H1 (cell line): ENCODE measurements around the gene TBC1D16. TPM values are rescaled to one million over a fixed set of nuclear protein-coding genes. Genes with fewer than 3 reads are reported as not detected.
A peak's percentile ranks its signal among the peaks of the same experiment; 100 is the strongest.

Source experiments
- CTCF ChIA-PET: fragments of 300-600 bp; sonication (Branson Sonifier 250); formaldehyde crosslinking; loops from one replicate; lab custom pipeline; 2021; ENCODE audit not compliant: partially characterized antibody; lab: Charles Lee
- POLR2A ChIA-PET: fragments of 300-600 bp; sonication (Branson Sonifier 250); formaldehyde crosslinking; loops from one replicate; lab custom pipeline; 2021; ENCODE audit warnings: inconsistent platforms; ENCODE audit not compliant: partially characterized antibody; lab: Charles Lee
- DNase-seq, 2 experiments: peaks; one replicate each; pipeline versions ENCODE4 v3.0.0 to v3.0.0-alpha.2; 2010 to 2022; ENCODE audit warnings: low spot score in 2 of 2, low read depth in 1 of 2, mixed read lengths in 1 of 2
- FAIRE-seq: peaks from 2 replicates; lab custom pipeline; 2011; peaks lifted over from hg19 to GRCh38; lab: Jason Lieb, UNC
- H2AFZ ChIP-seq: 2 replicates; pipeline ENCODE4 v1.8.1; 2012; ENCODE audit warnings: low read length, inconsistent platforms
- H2AK5ac ChIP-seq: 2 replicates; pipeline ENCODE4 v1.6.1; 2013; ENCODE audit warnings: low read depth, low read length
- H2BK120ac ChIP-seq: replicated peaks from 2 replicates; pipeline ENCODE3; 2013; ENCODE audit warnings: low read depth, low read length, inconsistent platforms
- H2BK12ac ChIP-seq: 2 replicates; pipeline ENCODE4 v1.6.1; 2013; ENCODE audit warnings: low read depth, low read length
- H2BK15ac ChIP-seq: 2 replicates; pipeline ENCODE4 v1.6.1; 2013; ENCODE audit warnings: low read length
- H2BK20ac ChIP-seq: 2 replicates; pipeline ENCODE4 v1.6.1; 2013; ENCODE audit warnings: low read length
- H2BK5ac ChIP-seq: 2 replicates; pipeline ENCODE4 v1.6.1; 2013; ENCODE audit warnings: low read depth, low read length
- H3K14ac ChIP-seq: 2 replicates; pipeline ENCODE4 v1.6.1; 2013; ENCODE audit warnings: inconsistent platforms; ENCODE audit not compliant: insufficient read length
- H3K18ac ChIP-seq: 2 replicates; pipeline ENCODE4 v1.6.1; 2013; ENCODE audit warnings: low read length; ENCODE audit errors: extremely low read depth
- H3K23ac ChIP-seq: 2 replicates; pipeline ENCODE4 v1.6.1; 2013; ENCODE audit warnings: inconsistent platforms; ENCODE audit not compliant: insufficient read length
- H3K23me2 ChIP-seq: 2 replicates; pipeline ENCODE4 v1.6.1; 2013; ENCODE audit warnings: low read depth, low read length
- H3K27ac ChIP-seq: 2 replicates; pipeline ENCODE4 v1.6.1; 2011; ENCODE audit warnings: low read depth, low read length, inconsistent platforms
- H3K27me3 ChIP-seq, 4 experiments: replicated peaks in 1 of 4; 1 replicate in 1 of 4; 2 replicates in 3 of 4; pipeline versions ENCODE4 v1.6.1 to v1.8.1; 2011 to 2013; ENCODE audit warnings: low read length in 3 of 4, mild to moderate bottlenecking in 3 of 4, inconsistent platforms in 2 of 4, mixed read lengths in 2 of 4, moderate library complexity in 1 of 4; ENCODE audit not compliant: control insufficient read depth in 3 of 4, insufficient read depth in 3 of 4; ENCODE audit errors: extremely low read depth in 1 of 4
- H3K36me3 ChIP-seq, 4 experiments: 2 replicates each; pipeline versions ENCODE4 v1.6.1 to v1.8.1; 2011 to 2013; ENCODE audit warnings: mild to moderate bottlenecking in 4 of 4, low read length in 3 of 4, moderate library complexity in 2 of 4, control low read depth in 1 of 4, inconsistent platforms in 1 of 4; ENCODE audit not compliant: insufficient read depth in 4 of 4, control insufficient read depth in 2 of 4
- H3K4ac ChIP-seq: replicated peaks from 2 replicates; pipeline ENCODE3; 2013; ENCODE audit warnings: low read length, low read depth, mixed read lengths, inconsistent platforms; ENCODE audit not compliant: insufficient read length
- H3K4me1 ChIP-seq, 4 experiments: replicated peaks in 1 of 4; 1 replicate in 1 of 4; 2 replicates in 3 of 4; pipeline versions ENCODE4 v1.6.1 to v1.8.1; 2011 to 2013; ENCODE audit warnings: low read length in 3 of 4, inconsistent platforms in 2 of 4, mixed read lengths in 1 of 4; ENCODE audit not compliant: insufficient read depth in 4 of 4, control insufficient read depth in 3 of 4
- H3K4me2 ChIP-seq, 2 experiments: 2 replicates each; pipeline versions ENCODE4 v1.6.1 to v1.8.1; 2011 to 2013; ENCODE audit warnings: low read depth in 2 of 2, low read length in 2 of 2, control low read depth in 1 of 2, inconsistent platforms in 1 of 2, mild to moderate bottlenecking in 1 of 2; ENCODE audit not compliant: insufficient read depth in 1 of 2
- H3K4me3 ChIP-seq, 4 experiments: fragments of 200-600, 300-600 bp in 1 of 4; sonication (generic), shearing (Covaris generic), sonication (Bioruptor Twin) in 1 of 4; 2 replicates each; pipeline versions ENCODE4 v1.5.1 to v1.8.1; 2011 to 2016; ENCODE audit warnings: low read length in 4 of 4, low read depth in 3 of 4, control low read depth in 2 of 4, inconsistent platforms in 2 of 4, mild to moderate bottlenecking in 2 of 4, mixed read lengths in 1 of 4, moderate library complexity in 1 of 4; ENCODE audit not compliant: insufficient read depth in 2 of 4; ENCODE audit errors: extremely low read depth in 1 of 4
- H3K56ac ChIP-seq: replicated peaks from 2 replicates; pipeline ENCODE3; 2013; ENCODE audit warnings: low read depth, mild to moderate bottlenecking, mixed read lengths, low read length, inconsistent platforms; ENCODE audit not compliant: insufficient read length
- H3K79me1 ChIP-seq: 2 replicates; pipeline ENCODE4 v1.6.1; 2013; ENCODE audit warnings: low read depth, low read length, control low read depth
- H3K79me2 ChIP-seq, 2 experiments: 2 replicates each; pipeline versions ENCODE4 v1.6.1 to v1.8.1; 2012 to 2013; ENCODE audit warnings: low read length in 2 of 2, mild to moderate bottlenecking in 2 of 2, inconsistent platforms in 1 of 2; ENCODE audit not compliant: insufficient read depth in 2 of 2, control insufficient read depth in 1 of 2
- H3K9ac ChIP-seq, 4 experiments: replicated peaks in 1 of 4; 1 replicate in 1 of 4; 2 replicates in 3 of 4; pipeline versions ENCODE4 v1.6.1 to v1.8.1; 2011 to 2013; ENCODE audit warnings: low read depth in 3 of 4, low read length in 3 of 4, control low read depth in 2 of 4, mild to moderate bottlenecking in 2 of 4, moderate library complexity in 2 of 4, inconsistent platforms in 1 of 4; ENCODE audit errors: extremely low read depth in 1 of 4
- H3K9me3 ChIP-seq, 2 experiments: 2 replicates each; pipeline versions ENCODE4 v1.6.1 to v1.8.1; 2012 to 2013; ENCODE audit warnings: mild to moderate bottlenecking in 2 of 2, moderate library complexity in 2 of 2, control low read depth in 1 of 2, inconsistent platforms in 1 of 2, low read depth in 1 of 2, low read length in 1 of 2, mixed read lengths in 1 of 2; ENCODE audit not compliant: insufficient read depth in 2 of 2
- H4K20me1 ChIP-seq, 2 experiments: replicated peaks in 1 of 2; 2 replicates each; pipeline versions ENCODE3 to v1.8.1; 2011 to 2013; ENCODE audit warnings: inconsistent platforms in 2 of 2, low read length in 2 of 2, mild to moderate bottlenecking in 1 of 2; ENCODE audit not compliant: insufficient read depth in 2 of 2, control insufficient read depth in 1 of 2
- H4K5ac ChIP-seq: 2 replicates; pipeline ENCODE4 v1.6.1; 2013; ENCODE audit warnings: low read length, low read depth, mixed read lengths, inconsistent platforms; ENCODE audit not compliant: insufficient read length
- H4K8ac ChIP-seq: 2 replicates; pipeline ENCODE4 v1.8.0; 2013; ENCODE audit warnings: mild to moderate bottlenecking, moderate library complexity, low read length, inconsistent platforms; ENCODE audit not compliant: insufficient read depth; ENCODE audit errors: extremely low read depth
- H4K91ac ChIP-seq: replicated peaks from 2 replicates; pipeline ENCODE3; 2013; ENCODE audit warnings: low read length, mixed read lengths, inconsistent platforms; ENCODE audit not compliant: insufficient read length
- EP300 ChIP-seq, 2 experiments: IDR thresholded peaks; 1 replicate in 1 of 2; 2 replicates in 1 of 2; pipeline ENCODE4 v1.6.1; 2011 to 2012; ENCODE audit warnings: low read depth in 2 of 2, low read length in 2 of 2, mild to moderate bottlenecking in 2 of 2, borderline replicate concordance in 1 of 2, inconsistent platforms in 1 of 2, moderate library complexity in 1 of 2
- POLR2A ChIP-seq, 2 experiments: IDR thresholded peaks; 1 replicate in 1 of 2; 2 replicates in 1 of 2; pipeline ENCODE4 v1.6.1; 2011; ENCODE audit warnings: low read depth in 2 of 2, low read length in 2 of 2, mild to moderate bottlenecking in 2 of 2; ENCODE audit errors: control extremely low read depth in 1 of 2
- WGBS, 2 experiments: shearing (Covaris generic) in 1 of 2; methylation state at CpG; one replicate each; pipeline versions ENCODE4 v1.1.6 to v1.1.7; 2013 to 2015; ENCODE audit warnings: low lambda C conversion rate in 2 of 2, mixed read lengths in 2 of 2, inconsistent platforms in 1 of 2, low coverage in 1 of 2, missing lambda C conversion rate in 1 of 2; ENCODE audit not compliant: insufficient replicate concordance in 2 of 2, insufficient coverage in 1 of 2, insufficient read length in 1 of 2; ENCODE audit errors: extremely low coverage in 1 of 2, missing lambda C conversion rate in 1 of 2; 5-methylcytosine and 5-hydroxymethylcytosine counted together
- polyA plus RNA-seq, 7 experiments: library from polyadenylated mRNA; depleted of rRNA in 3 of 7; stranded (reverse) in 5 of 7; unstranded in 2 of 7; fragments of >200 nt in 5 of 7; fragments of 200-250 nt in 2 of 7; gene quantifications; 1 replicate in 5 of 7; 2 replicates in 1 of 7; 4 replicates in 1 of 7; pipeline versions ENCODE4 v1.2.1 to v1.2.3, GENCODE V29; 2011 to 2013; ENCODE audit warnings: missing spikeins in 2 of 7, mixed read lengths in 2 of 7
- total RNA-seq: library from RNA; stranded (reverse); fragmentation: NEBNext Ultra II Directional; extraction: Animal tissue kit (Norgen Biotek cat#: 25700); gene quantifications from 2 replicates; pipeline ENCODE4 v1.2.1, GENCODE V29; 2021

TBC1D16 gene
- total and polyA plus RNA-seq, 2 of the 8 experiments (the other 6 are each of a cell fraction or from before 2014, with no cell fraction given): 21.1 to 109 TPM

GRCh38 chr17:79930877-79931816 lies 104.5 kb downstream of the TBC1D16 start:
- peak overlapping the region; percentile 15 for H2BK120ac ChIP-seq
- H3K4me3 ChIP-seq: peak overlapping the region; percentile 42 to 66 (median 58)
- ChIA-PET POLR2A (interaction anchor here (0.7 to 2.8 kb wide), 20 partner anchors 10 to 203 kb away, joined by 3 to 19 read pairs (median 3); partner anchors contain the start of genes CBX2 and CBX4), CTCF (interaction anchor here (0.7 to 2.1 kb wide), 12 partner anchors 9 to 184 kb away, joined by 3 to 8 read pairs (median 3); no protein-coding TSS in a partner anchor)
- H4K8ac ChIP-seq: peak overlapping the region; percentile 68; the same call in 1 of the 2 replicates
- H3K4ac ChIP-seq: peak overlapping the region; percentile 48
- peak overlapping the region; percentile 71 to 93 for H3K4me2 ChIP-seq
- no peak overlapping the region for H2AFZ ChIP-seq
- H2BK5ac ChIP-seq: peak overlapping the region; percentile 60; the same call in 1 of the 2 replicates
- H3K23me2 ChIP-seq: peaks cover 4% of the 10 kb centered on the region; the same call in 1 of the 2 replicates
- H3K36me3 ChIP-seq: no peaks in the 10 kb centered on the region
- H3K56ac ChIP-seq: no peak overlapping the region
- H3K14ac ChIP-seq: no peak overlapping the region
- H4K91ac ChIP-seq: peak overlapping the region; percentile 70
- no peak overlapping the region for H3K27ac ChIP-seq
- 0 out of 2 replicates have a peak overlapping the region, but pooled peaks have one; percentile 80 for H2BK12ac ChIP-seq
- H3K9ac ChIP-seq: no peak overlapping the region
- H3K27me3 ChIP-seq: peaks cover 0 to 9% (median 1%) of the 10 kb centered on the region in 4 experiments; a peak in 2 of 7 replicates
- FAIRE-seq: no peak
- H3K23ac ChIP-seq: no peak overlapping the region
- H4K5ac ChIP-seq: no peak overlapping the region
- peak overlapping the region; percentile 72; the same call in 1 of the 2 replicates for H2BK15ac ChIP-seq
- TF ChIP-seq EP300 (IDR thresholded peaks at IDR 0.05; ENCODE audit: borderline replicate concordance in 1 of 2, low read depth in 2 of 2, low read length in 2 of 2): no peak
- peak in 1 of 2 experiments; percentile 31; a peak in 2 of 3 replicates for TF ChIP-seq POLR2A (IDR thresholded peaks at IDR 0.05; ENCODE audit: control extremely low read depth in 1 of 2, low read depth in 2 of 2, low read length in 2 of 2)
- 0 out of 2 replicates have a peak overlapping the region, but pooled peaks have one; percentile 75 for H2AK5ac ChIP-seq
- WGBS, 2 experiments: 30% methylated on average over 9 of the region's 17 CpGs; no CpG with 5 or more reads in 1 of the 2 experiments
- peaks cover 3 to 41% (median 23%) of the 10 kb centered on the region in 4 experiments for H3K4me1 ChIP-seq
- H3K79me2 ChIP-seq: no peaks in the 10 kb centered on the region
- peak overlapping the region; percentile 66 for H3K18ac ChIP-seq
- peaks cover 0 to 2% of the 10 kb centered on the region in 2 experiments for H4K20me1 ChIP-seq
- no peaks in the 10 kb centered on the region for H3K79me1 ChIP-seq
- H2BK20ac ChIP-seq: peak overlapping the region; percentile 93; the same call in 1 of the 2 replicates
- DNase-seq: no peak
- H3K9me3 ChIP-seq: no peaks in the 10 kb centered on the region
